ENCODE measurements around the gene HEPACAM2.

The HEPACAM2 gene

GRCh38 chr7:93203496-93203895, 22.8 kb downstream of the HEPACAM2 start:
- DNase-seq (ENCODE audit: low read depth in 2 of 3, low spot score in 2 of 3): no peak

- no peak for DNase-seq (ENCODE audit: low read depth in 2 of 3, low spot score in 2 of 3)
Measured at GRCh38 chr7:93202594-93203250, 23.5 kb downstream of the HEPACAM2 start.

GRCh38 chr7:93198472-93198871, 27.8 kb downstream of the HEPACAM2 start:
- no peak for DNase-seq (ENCODE audit: low read depth in 2 of 3, low spot score in 2 of 3)

GRCh38 chr7:93196336-93196735, 29.9 kb downstream of the HEPACAM2 start:
- DNase-seq (ENCODE audit: low read depth in 2 of 3, low spot score in 2 of 3): no peak

- DNase-seq (ENCODE audit: low read depth in 2 of 3, low spot score in 2 of 3): no peak
Measured at GRCh38 chr7:93194386-93194785, 31.9 kb downstream of the HEPACAM2 start.

GRCh38 chr7:93188870-93189634, 37.2 kb downstream of the HEPACAM2 start:
- no peak for DNase-seq (ENCODE audit: low read depth in 2 of 3, low spot score in 2 of 3)

- no peak for DNase-seq (ENCODE audit: low read depth in 2 of 3, low spot score in 2 of 3)
Measured at GRCh38 chr7:93185303-93186027, 40.8 kb downstream of the HEPACAM2 start.

GRCh38 chr7:93179173-93179572, 47.1 kb downstream of the HEPACAM2 start:
- DNase-seq (ENCODE audit: low read depth in 2 of 3, low spot score in 2 of 3): no peak

- DNase-seq (ENCODE audit: low read depth in 2 of 3, low spot score in 2 of 3): no peak
Measured at GRCh38 chr7:93178213-93178612, 48.1 kb downstream of the HEPACAM2 start.

GRCh38 chr7:93176992-93177580, 49.2 kb downstream of the HEPACAM2 start:
- no peak for DNase-seq (ENCODE audit: low read depth in 2 of 3, low spot score in 2 of 3)

GRCh38 chr7:93175219-93175618, 51.0 kb downstream of the HEPACAM2 start:
- no peak for DNase-seq (ENCODE audit: low read depth in 2 of 3, low spot score in 2 of 3)

GRCh38 chr7:93172683-93173082, 53.6 kb downstream of the HEPACAM2 start:
- DNase-seq (ENCODE audit: low read depth in 2 of 3, low spot score in 2 of 3): no peak

- no peak for DNase-seq (ENCODE audit: low read depth in 2 of 3, low spot score in 2 of 3)
Measured at GRCh38 chr7:93171606-93172226, 54.6 kb downstream of the HEPACAM2 start.

- no peak for DNase-seq (ENCODE audit: low read depth in 2 of 3, low spot score in 2 of 3)
Measured at GRCh38 chr7:93165447-93165846, 60.8 kb downstream of the HEPACAM2 start.

- no peak for DNase-seq (ENCODE audit: low read depth in 2 of 3, low spot score in 2 of 3)
Measured at GRCh38 chr7:93164766-93165165, 61.5 kb downstream of the HEPACAM2 start.

- no peak for DNase-seq (ENCODE audit: low read depth in 2 of 3, low spot score in 2 of 3)
Measured at GRCh38 chr7:93161181-93161762, 65.0 kb downstream of the HEPACAM2 start.

- no peak for DNase-seq (ENCODE audit: low read depth in 2 of 3, low spot score in 2 of 3)
Measured at GRCh38 chr7:93160410-93160809, 65.9 kb downstream of the HEPACAM2 start.

GRCh38 chr7:93159490-93159889, 66.8 kb downstream of the HEPACAM2 start:
- DNase-seq (ENCODE audit: low read depth in 2 of 3, low spot score in 2 of 3): no peak

GRCh38 chr7:93156884-93157283, 69.4 kb downstream of the HEPACAM2 start:
- DNase-seq (ENCODE audit: low read depth in 2 of 3, low spot score in 2 of 3): no peak

GRCh38 chr7:93150200-93150835, 76.0 kb downstream of the HEPACAM2 start:
- DNase-seq (ENCODE audit: low read depth in 2 of 3, low spot score in 2 of 3): no peak
